HG03039 (cell line): ENCODE results near the gene PWWP2A.
"Not testable (repeated sequence)": the region's sequence is repeated elsewhere in the genome, so short reads cannot be mapped to it uniquely, and the experiment has no call there.

Experiments used
- ATAC-seq: cut with Tn5 transposase; IDR thresholded peaks from one replicate; pipeline ENCODE4 v1.9.1; 2021; ENCODE audit warnings: mild to moderate bottlenecking, moderate library complexity; ENCODE audit not compliant: unreplicated experiment

The PWWP2A gene

GRCh38 chr5:160079753-160080152 lies 39.5 kb downstream of the PWWP2A start:
- no peak for ATAC-seq

DNA sequence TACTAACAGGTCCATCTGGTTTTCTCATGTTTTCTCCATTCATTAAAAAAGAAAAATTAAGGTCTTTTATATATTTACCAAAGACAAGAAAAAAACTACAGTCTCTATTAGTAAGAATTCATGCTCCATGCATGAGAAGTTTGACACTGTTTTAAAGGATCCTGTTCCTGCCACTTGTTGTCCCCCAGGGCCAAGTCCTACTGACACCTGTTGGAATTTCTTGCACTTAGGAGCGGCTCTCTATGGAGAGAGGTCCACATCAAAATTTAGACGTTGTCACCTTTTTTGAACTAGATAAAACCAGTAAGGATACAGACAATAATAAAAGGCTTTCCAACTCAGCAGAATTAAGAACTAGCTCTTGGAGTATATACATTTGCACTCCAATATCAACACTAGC lies 42.3 kb downstream of the PWWP2A start:
- no peak for ATAC-seq

DNA sequence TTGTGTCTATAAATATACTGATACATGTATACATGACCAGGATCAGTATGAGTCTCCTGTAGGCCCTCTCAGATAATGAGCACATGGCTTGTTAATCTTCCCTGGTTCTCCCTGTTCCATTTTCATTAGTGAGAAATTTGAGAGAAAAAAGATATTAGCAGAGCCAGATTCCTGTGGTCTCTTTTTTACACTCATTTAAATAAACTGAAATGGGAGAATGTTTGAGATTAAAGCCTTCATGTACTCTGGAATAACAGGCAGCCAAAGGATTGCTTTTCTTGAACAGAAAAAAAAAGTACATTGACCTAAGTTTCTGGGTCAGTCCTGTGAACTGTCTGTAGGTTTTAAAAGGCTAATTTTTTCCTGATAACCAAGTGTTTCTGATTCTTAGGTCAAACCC lies 44.2 kb downstream of the PWWP2A start:
- no peak for ATAC-seq

DNA sequence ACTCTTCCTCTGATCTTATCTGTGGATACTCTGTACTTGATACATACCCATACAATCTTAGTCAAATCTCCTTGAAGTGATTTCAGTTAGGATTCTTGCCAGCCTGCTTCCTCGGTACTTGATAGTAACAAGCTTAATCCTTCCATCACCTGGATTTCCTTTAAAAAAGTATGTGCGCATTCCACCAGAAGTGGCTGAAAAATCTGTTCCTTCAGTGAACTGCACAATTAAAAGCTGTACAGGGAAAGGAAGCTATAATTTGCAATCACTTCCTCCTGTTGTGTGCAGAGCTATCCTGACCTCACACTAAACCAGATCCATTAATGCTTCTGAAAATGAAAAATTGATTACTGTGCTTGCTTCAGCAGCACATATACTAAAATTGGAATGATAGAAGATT lies 47.3 kb downstream of the PWWP2A start:
- ATAC-seq: no peak

DNA sequence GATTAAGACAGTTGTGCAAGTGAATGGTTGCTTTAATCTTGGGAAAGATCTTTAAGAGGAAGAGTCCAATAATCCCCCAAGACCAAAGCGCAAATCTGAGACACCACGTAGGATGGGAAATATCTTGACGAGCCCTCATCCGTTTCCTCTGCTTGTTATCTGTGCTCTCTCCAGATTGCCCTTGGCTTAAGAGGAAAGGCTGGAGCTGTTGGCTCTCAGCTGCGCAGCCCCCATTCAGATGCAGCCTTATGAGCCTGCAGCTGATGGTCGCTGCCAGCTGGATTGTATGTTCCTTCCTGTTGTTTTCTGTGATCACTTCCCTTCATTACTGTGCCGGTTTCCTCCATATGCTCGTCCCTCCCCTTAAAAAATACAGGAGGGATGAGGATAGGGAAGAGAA lies 47.7 kb downstream of the PWWP2A start:
- no peak for ATAC-seq

DNA sequence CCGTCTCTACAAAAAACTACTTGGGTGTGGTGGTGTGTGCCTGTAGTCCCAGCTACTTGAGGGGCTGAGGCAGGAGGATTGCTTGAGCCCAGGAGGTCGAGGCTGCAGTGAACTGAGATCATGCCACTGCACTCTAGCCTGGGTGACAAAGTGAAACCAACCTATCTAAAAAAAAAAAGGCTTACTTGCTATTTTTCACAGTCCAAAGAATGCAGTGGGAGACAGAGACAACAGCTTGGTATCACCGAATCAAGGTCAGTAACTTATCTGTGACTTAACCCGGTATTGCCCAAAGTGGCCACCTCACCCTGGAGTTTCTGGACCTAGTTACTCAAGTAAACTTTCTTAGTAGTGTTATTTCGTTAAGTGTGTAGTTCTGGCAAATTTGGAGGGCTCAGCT lies 50.1 kb downstream of the PWWP2A start:
- ATAC-seq: not testable (repeated sequence)

DNA sequence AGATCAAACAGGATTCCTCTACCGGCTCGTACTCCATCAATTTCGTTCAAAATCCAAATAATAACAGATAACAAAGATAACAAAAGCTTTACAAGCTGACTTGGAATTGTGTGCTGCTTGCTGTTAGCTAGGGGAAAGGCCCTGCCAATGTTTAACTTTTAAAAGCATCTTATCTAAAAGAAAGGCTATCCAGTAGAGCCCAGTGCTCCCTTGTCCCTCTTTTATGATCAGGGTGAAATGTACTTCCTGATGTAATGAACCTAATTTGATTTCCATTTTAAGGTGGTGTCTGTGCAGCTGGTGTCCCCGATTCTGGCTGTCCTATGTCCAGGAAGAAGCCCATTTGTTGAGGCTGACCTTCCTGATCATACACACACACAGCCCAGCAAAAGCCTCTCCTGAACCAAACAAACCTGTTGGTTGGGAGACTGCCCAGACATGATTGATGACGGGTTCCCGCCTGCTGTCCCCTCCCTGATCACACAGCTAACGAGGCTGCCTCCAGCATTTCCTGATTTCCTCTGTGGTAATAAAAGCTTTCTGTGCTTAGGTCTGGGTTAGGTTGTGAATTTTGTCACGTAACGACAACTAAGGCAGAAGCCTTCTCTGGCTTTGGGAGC lies 54.1 kb downstream of the PWWP2A start:
- no peak for ATAC-seq

DNA sequence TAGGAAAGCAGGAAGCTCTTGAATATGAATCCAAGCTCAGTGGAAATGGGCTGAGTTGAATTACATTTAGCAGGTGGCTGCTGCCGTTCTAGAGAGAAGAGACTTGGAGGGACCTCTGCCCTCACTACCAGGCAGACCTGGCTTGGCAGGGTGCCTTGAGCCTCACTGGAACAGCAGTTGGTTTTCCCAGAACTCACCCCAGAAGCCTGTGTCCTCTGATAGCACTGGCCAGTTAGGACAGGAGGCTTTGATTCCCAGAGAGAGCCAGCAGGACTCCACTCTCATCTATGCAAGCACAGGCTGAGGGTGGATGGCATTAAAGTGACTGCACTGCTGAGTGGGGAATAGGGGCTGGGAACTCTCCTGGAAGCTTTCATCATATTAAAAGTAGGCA lies 54.8 kb downstream of the PWWP2A start:
- ATAC-seq: no peak

GRCh38 chr5:160061770-160062169 lies 57.5 kb downstream of the PWWP2A start:
- no peak for ATAC-seq

- ATAC-seq: no peak
These were observed 59.2 kb downstream of the PWWP2A start for GRCh38 chr5:160060001-160060400.

- ATAC-seq: no peak
These were observed 62.0 kb downstream of the PWWP2A start for GRCh38 chr5:160057256-160057655.

DNA sequence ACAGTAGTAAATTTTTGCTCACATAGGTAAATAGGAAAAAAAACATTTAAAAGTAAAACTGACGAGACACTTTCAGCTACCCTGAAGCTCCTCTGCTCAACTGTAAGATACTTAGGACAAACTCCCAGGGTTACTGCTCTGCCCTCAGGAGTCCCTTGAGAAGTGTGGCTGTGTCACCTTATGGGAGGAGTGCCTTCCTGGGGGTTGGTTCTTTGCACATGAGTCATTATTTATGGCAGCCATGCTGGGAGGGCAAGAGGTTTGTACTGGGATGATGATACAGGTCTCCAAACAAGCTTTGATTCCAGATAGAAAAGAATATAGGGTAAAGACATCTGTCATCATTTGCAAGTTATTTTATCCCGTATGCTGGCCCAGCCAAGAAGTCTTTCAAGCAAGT lies 64.4 kb downstream of the PWWP2A start:
- ATAC-seq: no peak

- no peak for ATAC-seq
These were observed 65.2 kb downstream of the PWWP2A start for GRCh38 chr5:160054047-160054446.

DNA sequence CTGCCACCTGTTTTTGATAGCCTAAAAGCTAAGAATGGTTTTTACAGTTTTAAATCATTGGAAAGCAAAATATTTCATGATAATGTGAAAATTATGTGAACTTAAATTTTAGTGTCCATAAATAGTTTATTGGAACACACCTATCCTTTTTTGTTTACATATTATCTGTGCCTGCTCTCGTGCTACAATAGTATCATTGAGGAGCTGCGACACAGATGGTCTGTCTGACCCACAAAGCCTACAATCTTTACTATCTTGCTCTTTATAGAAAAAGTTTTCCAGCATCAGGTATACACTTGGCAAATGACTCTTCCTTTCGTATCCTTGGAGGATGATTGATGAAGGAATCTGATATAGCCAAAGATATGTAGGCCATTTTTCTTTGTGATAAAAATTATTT lies 70.2 kb downstream of the PWWP2A start:
- ATAC-seq: no peak

DNA sequence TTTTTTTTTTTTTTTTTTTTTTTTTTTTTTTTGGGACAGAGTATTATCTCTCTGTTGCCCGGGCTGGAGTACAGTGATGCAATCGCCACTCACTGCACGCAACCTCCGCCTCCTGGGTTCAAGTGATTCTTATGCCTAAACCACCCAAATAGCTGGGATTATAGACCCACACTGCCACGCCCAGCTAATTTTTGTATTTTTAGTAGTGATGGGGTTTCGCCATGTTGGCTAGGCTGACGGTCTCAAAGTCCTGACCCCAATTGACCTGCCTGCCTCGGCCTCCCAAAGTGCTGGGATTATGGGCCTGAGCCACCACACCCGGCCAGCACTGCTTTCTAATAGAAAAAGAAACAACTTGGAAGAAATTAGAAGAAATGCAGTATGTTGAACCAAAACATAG lies 71.1 kb downstream of the PWWP2A start:
- ATAC-seq: no peak

DNA sequence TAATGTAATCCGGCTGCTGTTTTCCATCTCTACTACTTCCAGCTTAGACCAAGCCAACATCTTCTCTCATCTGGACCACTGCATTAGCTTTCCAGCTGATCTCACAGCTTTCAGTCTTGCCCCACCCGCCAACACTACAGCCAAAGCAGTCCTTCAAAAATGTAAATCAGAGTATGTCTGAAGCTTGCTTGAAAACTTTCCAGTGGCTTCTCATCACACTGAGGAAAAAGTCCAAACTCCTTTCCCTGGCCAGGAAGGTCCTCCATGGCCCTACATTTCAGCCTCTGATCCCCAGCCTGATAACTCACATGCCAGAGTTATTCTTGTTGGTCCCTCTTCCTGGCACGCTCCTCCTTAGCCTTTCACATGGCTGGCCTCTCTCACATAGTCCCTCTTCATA lies 71.8 kb downstream of the PWWP2A start:
- ATAC-seq: no peak

- ATAC-seq: no peak
These were observed 74.3 kb downstream of the PWWP2A start for GRCh38 chr5:160044967-160045366.

DNA sequence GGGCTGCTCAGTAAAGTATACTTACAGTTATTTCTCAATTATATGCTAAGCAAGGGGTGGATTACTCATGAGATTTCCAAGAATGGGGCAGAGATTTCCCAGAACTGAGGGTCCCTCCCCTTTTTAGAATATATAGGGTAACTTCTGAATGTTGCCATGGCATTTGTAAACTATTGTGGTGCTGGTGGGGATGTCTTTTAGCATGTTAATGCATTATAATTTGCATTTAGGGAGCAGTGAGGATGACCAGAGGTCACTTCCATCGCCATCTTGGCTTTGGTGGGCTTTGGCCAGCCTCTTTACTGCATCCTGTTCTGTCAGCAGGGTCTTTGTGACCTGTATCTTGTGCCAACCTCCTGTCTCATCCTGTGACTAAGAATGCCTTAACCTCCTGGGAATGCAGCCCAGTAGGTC lies 74.9 kb downstream of the PWWP2A start:
- no peak for ATAC-seq

- no peak for ATAC-seq
These were observed 76.6 kb downstream of the PWWP2A start for GRCh38 chr5:160042671-160043070.
